NCI-H82 (cell line): ENCODE results near the gene PLEKHA8.

ENCODE experiments used
- DNase-seq: peaks from one replicate; lab custom pipeline; 2025; lab: John Stamatoyannopoulos, UW

The PLEKHA8 gene

DNA sequence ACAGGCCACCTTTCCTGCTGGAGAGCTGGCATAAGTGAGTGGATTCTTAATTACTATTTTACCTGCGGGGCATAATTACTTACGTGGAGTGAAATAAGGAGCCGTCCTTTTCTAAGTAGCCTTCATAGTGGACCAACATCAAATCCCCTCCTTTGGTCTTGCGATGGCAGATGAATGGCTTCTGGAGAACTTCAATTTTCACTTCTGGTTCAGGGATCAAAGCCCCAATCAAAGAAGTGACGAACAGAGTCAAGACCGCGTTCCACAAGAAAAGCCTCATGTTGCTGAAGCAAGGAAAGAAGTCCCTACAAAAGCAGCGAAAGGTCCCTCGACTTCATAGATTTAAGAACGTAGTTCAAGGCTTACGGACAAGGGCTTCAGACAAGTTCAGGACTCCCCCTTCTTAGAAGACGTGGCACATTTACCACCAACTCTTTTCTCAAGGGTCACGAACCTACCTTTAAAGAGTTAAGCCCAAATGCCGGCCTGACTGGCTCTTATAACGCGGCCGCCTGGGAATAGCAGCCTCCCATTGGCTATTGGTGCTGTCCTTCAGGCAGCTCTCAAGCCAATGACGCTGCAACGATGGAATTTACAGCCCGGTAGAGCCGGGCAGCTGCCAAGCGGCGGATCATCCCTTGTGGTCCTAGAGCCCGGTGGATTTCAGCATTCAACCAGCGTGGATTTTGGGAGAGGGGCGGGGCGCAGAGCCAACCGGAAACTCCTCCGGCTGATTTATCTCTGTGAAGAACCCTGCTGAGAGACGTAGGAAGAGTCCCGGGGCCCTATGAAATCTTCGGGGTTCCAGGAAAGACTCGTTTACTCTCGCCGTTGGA is 1.8 kb upstream of the PLEKHA8 start, which contains the start of gene FKBP14:
TSS of gene FKBP14 (minus strand) at position 474 of the 836 bp plus-strand sequence. CDS start at position 280, 194 bp downstream.
- DNase-seq: peak; percentile 100

DNA sequence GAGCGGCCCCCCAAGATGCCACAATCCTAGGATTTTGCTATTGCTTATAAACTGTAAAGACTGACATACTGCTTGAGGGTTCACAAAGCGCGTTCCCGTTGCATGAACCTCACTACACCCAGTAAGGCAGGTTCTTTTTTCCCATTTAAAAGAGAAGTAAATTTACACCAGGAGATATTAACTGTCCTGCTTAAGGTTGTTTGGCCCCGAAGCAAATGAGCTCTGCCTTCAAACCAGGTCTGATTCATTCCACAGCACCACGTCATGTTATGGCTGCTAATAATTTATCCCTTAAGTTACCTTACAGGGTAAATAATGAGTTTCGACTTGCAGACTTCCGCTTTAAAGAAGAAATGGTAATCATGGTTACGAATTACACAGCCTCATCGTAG is 1.2 kb upstream of the PLEKHA8 start:
- peak; percentile 44 for DNase-seq

DNA sequence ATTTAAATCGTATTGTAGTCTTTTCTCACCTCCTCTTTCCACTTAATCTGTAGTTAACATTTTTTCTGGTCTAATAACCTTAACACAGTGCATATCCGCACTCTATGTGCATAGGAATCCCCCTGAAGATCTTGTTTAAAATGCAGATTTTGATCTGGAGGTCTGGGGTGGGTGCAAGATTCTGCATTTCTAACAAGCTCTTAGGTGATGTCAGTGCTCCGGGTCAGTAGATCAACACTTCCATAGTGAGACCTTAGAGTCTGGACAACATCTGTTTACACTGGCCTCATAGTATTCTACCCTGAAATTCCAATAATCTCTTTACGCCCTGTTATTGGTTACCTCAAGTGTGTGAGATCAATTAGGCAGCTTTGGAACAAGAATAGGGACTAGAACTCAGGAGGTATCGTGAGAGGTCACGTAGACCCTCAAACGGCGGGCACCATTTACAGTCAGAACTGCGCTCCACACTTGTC is 434 bp upstream of the PLEKHA8 start:
- DNase-seq: no peak

DNA sequence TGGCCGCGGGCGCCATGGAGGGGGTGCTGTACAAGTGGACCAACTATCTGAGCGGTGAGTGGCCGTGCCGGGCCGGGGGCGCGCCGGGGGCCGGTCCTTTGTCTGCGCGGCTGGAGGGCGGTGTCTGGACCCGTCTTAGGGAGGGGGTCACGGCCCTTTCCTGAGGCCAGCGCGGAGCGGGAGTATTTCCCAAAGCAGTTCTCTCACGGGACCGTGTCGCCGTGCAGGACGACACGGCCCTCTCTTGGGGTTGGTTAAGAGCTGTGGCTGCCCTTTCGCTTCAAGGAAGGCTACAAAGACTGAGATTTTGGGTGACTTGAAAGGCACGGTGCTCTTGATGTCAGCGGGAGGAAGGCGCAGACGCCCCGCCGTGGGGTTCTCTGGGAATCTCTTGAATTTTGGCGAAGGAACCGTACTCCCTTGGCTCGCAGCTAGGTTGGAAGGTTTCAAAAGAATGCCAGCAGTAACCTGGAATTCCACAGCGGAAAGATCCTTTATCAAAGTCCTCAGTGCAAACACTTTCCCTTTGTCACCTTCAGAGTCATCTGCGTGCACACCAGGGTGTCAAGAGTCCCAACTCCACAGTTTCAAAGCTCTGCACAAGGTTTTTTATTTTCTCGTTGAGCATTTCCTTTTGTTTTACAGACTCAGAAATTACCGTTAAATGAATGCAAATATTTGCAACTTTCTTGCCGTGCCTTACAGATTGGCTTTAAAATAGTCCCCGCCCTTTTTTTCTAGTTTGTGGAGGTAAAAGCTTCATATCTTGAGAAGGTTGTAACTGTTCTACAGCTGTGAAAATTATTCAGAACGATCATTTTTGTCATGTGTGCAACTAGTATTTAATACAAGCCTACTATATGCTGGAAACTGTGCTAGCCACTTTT is 780 bp downstream of the PLEKHA8 start:
- peak; percentile 69 for DNase-seq

DNA sequence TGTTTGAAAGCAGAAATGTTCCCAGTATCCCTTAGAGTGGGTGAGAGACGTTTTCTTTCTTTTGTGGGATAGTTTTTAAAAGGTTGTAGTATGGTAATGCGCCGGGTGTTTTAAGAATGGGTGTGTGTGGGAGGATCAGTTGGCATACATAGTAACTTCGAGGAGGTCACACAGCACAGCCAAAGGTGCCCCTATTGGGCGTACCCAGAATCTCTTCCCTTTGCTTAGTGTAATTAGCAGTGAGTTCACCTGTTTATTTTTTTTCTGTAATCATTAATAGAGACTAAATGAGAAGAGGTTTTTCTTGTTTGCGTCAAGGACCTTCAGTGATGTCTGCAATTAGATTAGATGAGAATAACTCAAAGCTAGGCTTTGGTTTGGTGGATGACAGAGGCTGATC is 1.5 kb downstream of the PLEKHA8 start:
- DNase-seq: peak; percentile 14

DNA sequence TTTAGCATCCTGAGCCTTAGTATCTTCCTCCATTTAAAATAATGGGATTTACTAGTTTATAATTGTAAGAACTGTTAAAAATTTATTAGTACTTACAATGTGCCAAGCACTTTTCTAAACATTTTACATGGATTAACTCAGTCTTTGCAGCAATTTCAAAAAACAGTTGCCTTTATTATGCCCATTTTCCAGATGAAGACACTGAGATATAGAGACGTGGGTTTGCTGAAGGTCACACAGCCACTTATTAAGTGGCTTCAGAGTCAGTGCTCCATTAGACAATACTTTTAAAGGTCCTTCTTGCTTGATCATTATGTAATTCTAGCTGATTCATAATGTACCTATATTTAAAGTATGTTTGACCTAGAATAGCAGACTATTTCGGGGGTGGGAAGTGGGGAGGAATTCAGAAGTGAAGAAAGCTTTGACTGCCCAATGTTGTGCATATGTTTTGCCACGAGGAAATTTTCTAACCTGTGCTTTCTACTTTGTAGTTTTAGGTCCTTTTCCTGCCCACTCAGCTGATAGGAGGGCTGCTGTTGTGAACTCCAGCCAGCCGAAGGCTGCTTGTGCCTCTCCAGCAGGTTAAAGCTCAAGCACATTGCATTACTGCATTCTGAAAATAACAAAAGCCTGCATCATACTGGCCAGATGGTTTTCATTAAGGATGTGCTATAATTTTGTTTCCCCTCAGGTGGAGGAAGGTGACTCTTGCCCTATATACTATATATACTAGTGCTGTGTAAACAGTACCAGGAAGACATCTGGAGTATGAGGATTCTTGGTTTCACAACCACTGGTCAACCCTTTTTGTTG is 4.3 kb downstream of the PLEKHA8 start:
- no peak for DNase-seq

DNA sequence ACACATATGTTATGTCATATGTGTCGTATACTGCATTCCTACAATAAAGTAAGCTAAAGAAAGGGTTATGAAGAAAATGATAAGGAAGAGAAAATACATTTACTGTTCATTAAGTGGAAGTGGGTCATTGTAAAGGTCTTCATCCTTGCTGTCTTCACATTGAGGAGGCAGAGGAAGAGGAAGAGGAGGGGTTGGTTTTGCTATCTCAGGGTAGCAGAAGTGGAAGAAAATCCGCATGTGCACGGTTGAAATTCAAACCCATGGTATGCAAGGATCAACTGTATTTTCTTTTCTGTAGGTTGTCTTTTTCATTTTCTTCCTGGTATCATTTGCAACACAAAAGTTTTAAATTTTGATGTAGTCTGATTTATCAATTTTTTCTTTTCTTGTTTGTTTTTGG is 6.3 kb downstream of the PLEKHA8 start:
- DNase-seq: no peak

DNA sequence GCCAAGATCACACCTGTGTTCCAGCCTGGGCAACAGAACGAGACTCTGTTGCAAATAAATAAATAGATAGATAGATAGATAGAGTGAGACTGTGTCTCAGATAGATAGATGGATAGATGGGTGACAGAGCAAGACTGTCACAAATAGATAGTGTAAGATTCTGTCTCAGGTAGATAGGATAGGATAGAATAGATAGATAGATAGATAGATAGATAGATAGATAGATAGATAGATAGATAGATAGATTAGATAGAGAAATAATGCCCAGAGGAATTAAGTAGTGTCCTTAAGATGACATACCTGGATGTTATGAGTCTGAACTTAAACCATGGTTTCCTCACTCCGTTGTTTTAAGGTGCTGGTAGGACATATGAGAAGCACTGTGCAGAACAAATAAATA is 8.0 kb downstream of the PLEKHA8 start:
- DNase-seq: no peak

DNA sequence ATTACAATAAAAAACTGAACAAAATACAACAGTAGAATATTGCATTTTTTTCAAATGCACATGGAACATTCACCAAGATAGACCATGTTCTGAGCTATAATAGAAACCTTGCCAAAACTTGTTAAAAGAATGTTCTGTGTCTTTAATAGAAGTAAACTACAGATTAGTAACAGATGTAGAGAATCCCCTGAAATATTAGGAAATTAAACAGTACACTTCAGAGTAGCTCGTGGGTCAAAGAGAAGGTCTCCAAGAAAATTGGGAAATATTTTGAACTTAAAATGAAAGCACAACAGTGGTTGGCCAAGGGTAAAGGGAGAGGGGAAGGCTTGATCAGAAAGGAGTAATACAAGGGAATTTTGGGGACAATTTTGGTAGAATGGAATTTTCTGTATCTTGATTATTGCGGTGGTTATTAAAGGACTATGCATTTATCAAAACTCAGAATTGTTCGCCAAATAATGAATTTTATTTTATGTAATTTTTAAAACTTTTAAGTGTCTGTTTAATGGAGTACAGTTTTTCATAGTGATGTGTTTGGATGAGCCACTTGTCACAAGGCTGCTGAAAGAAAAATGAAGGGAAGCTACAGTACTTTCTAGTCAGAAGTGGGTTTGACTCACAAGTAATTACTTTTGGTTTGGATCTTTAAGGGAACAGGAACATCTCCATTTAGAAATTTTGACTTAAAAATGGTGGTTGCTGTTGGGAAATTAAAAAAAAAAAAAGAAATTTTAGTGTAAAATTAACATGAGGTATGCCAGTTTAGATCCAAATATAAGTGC is 10.2 kb downstream of the PLEKHA8 start:
- no peak for DNase-seq

DNA sequence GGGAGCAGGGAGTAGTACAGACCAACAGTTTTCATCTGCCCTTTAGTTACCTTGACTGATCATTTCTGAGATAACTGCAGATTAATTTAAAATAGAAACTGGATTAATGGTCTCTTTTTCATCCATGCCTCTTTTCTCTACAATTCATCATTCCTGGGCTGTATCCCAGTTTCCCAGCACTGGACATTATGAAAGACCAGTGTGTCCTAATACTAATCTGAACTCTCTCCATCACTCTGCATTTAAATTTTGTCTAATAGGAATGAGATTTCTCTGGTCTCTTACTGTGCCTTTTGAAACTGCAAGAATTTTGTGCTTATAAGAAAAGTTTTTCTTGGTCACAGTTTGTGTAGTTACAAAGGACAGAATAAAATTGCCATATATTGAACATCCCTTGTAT is 12.7 kb downstream of the PLEKHA8 start:
- DNase-seq: no peak

DNA sequence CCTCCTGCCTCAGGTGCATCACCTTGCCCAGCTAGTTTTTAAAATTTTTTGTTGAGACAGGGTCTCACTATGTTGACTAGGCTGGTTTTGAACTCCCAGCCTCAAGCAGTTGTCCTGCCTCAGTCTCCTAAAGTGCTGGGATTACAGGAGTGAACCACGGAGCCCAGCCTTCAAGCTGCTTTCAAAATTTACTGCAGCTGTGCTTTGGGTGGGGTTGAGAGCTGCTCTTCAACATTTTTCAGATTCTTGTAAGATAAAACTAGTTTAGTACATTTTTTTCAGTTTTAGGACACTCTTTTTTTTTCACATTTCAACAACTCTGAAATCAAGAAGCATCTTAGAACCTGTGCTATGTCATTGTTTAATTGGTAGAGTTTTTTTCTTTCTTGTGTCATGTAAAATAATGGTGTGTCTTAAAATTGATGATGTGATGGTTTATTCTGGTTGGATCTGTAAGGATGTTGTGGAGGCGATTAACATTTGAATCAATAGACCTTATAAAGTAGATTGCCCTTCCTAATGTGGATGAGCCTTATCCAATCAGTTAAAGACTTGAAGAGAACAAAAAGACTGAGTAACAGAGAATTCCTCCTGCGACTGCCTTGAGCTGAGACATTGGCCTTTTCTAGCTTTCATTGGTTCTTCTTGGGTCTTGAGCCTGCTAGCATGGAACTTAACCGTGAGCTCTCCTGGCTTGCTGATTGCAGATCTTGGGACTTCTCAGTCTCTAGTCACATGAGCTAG is 13.5 kb downstream of the PLEKHA8 start:
- no peak for DNase-seq

DNA sequence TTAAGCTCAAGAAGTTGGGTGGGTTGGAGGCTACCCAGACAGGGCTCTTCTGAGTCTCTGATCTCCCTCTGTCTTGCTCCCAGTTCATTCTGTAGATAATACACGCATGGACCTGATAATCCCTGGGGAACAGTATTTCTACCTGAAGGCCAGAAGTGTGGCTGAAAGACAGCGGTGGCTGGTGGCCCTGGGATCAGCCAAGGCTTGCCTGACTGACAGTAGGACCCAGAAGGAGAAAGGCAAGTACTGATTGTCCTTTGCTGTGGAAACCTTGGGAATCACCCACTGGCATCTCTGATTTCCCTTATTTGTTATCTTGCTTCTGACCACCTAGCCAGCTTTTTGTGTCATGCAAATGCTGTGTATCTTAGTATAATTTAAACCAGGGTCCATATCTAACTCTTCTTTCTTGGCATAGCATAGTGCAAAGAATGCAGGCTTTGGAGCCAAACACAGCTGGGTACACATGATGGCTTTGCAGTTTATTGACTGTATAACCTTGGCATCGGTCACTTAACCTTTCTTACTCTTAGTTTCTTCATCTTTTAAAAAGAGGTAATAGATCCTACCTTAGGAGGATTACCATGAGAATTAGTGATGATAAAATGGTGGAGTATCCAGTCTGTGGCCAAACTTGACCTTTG is 18.0 kb downstream of the PLEKHA8 start:
- no peak for DNase-seq

DNA sequence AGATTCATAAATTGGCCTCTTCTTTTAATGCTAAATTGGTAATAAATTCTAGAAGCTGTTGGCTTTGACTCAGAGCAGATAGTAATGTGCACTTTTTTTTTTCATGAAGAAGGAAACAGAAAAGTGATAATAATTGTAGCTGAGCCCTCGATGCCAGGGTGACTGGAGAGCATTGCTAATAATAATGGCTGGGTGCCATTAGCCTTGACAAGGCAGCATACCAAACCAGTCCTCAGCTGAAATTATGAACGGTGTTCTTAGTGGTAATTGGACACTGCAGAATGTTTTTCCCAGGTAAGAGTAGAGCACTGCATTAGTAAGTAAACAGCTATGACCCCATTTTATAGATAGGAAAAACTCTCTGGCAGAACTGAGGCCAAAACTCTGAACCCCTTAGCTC is 18.9 kb downstream of the PLEKHA8 start:
- no peak for DNase-seq

DNA sequence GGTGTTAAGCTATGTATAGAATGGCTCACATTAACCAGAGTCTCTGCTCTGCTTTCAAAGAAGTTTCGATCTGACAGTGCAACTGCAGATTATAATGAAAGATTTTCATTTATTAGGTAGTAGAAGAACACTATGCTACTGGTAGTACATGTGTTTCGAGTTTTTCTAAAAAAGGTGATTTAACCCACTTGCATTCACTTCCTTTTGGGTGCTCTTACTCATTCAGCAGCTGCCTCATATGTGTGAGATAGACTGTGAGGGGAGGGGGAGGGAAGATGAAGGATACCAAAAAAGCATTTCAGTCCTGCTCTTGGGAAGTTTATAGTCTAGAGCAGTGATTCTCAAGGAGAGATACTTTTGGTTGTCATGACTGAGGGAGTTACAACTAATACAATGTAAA is 20.4 kb downstream of the PLEKHA8 start:
- no peak for DNase-seq

DNA sequence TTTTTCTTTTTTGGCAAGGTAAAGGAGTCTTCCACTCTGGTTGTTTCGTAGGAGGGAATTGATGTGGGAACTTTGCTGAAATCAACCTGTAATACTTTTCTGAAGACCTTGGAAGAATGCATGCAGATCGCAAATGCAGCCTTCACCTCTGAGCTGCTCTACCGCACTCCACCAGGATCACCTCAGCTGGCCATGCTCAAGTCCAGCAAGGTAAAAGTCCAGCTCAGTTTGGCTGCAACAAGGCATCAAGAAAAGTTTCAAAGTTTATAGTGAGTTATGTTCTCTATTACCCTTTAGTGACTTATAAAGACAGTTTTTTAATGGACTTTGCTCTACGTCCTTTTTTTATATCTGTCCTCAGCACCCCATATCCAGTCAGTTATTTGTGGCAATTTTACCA is 21.0 kb downstream of the PLEKHA8 start:
- DNase-seq: no peak

DNA sequence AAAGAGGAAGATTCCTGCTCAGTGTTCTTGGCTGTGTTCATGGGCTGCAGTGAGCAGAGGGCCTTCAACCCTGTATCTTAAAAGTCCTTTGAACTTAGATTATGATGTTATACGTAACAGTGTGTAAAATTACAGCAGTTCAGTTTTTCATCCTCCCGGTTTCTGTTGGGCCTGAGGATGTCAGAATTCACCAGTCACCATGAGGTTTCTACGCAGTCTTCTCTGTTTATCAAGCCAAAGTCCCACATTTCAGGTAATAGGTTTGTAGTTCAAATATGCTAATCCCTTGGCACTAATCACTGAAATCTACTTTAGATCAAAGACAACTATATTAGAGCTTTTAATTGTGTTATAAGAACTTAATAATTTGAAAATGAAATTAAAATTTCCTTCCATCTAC is 24.9 kb downstream of the PLEKHA8 start:
- no peak for DNase-seq

DNA sequence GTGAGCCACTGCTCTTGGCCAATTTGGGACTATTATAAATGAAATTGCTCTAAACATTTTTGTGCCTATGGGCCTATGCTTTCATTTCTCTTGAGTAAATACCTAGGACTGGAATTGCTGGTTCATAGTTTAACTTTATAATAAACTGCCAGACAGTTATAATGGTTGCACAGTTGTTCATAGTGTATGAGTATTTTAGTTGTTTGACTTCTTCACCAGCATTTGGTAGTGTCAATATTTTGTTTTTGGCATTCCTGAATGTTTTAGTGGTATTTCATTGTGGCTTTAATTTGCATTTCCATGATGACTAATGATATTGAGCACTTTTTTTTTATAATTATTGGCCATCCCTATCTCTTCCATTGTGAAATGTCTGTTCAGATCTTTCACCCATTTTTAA is 29.5 kb downstream of the PLEKHA8 start:
- DNase-seq: no peak

DNA sequence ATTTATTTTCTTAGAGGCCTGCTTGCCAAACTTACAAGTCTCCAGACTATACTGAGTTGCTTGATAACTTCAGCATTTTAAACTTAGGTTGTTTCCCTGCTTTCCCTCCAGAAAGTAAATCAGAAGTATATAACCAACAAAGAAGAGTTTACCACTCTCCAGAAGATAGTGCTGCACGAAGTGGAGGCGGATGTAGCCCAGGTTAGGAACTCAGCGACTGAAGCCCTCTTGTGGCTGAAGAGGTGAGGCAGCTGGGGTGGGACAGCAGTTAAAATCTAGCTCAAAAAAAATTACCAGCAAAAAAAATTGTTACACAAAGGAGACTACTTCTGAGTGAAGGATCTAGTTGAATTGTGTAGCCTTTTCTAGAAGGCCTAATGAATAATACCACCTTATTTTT is 33.6 kb downstream of the PLEKHA8 start:
- peak; percentile 11 for DNase-seq

DNA sequence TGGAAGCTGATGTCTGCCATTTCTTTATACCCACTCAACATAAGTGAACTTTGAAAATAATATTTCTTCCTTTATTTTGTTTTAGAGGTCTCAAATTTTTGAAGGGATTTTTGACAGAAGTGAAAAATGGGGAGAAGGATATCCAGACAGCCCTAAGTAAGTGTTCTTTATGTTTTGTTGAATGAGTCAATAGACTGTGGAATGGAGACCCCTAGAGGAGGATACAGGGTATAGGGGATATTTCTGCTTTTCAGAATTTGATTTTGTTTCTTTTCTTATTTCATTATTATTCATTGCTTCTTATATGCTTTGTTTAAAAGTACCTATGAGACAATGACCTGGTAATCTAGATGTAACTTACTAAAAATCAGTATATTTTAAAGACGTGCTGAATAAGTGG is 34.4 kb downstream of the PLEKHA8 start:
- DNase-seq: peak; percentile 41

DNA sequence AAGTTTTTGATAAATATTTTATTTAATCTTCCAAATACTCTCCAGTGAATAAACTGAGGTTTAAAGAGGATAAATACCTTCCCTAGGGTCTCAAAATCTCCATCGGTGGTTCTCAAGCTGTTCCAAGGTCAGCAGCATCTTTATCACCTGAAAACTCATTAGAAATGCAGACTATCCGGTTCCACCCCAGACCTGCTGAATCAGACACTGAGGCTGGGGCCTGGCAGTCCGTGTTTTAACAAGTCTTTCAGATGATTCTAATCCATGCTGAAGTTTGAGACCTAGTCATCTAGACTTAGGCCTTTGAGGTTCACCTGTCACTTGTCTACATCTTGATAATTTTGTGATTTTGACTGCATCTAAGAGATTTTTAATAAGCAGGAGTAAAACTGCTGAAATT is 37.5 kb downstream of the PLEKHA8 start:
- no peak for DNase-seq
